PC-9 (cell line): ENCODE measurements around the gene UGT2B7.

Experiments
- CTCF ChIP-seq: fragments of 200-600 bp; sonication (generic); conservative IDR thresholded peaks from 2 replicates; pipeline ENCODE4 v1.6.1; 2017; ENCODE audit warnings: mixed run types, antibody characterized with exemption, mild to moderate bottlenecking, moderate library complexity
- EZH2 ChIP-seq: fragments of 200-600 bp; sonication (generic); IDR thresholded peaks from 2 replicates; pipeline ENCODE4 v1.8.0; 2017; ENCODE audit warnings: antibody characterized with exemption, low read depth

GRCh38 chr4:69058410-69059059 is 37.7 kb upstream of the UGT2B7 start:
- TF ChIP-seq CTCF = no peak
- TF ChIP-seq EZH2 = no peak
